Adrenal gland (tissue), 12 donors: Measurements from ENCODE around the gene LTN1. TPM values are rescaled to one million over a fixed set of nuclear protein-coding genes. Genes with fewer than 3 reads are reported as not detected.

Experiments
- DNase-seq, 7 donors: peaks; one replicate each; pipeline ENCODE4 v3.0.0-alpha.2; 2019 to 2020
- H3K27ac ChIP-seq, 5 donors: fragments of 200-600 bp; sonication (generic) in 4 of 5; 1 replicate in 3 of 5; 2 replicates in 2 of 5; pipeline versions ENCODE4 v1.5.1 to v1.8.0; 2016 to 2020; ENCODE audit warnings: mild to moderate bottlenecking in 1 of 5
- H3K27me3 ChIP-seq: fragments of 200-600 bp; 2 replicates; pipeline ENCODE4 v1.8.0; 2021
- H3K36me3 ChIP-seq, 2 donors: fragments of 200-600 bp; replicated peaks in 1 of 2; 1 replicate in 1 of 2; 2 replicates in 1 of 2; pipeline versions ENCODE4 v1.5.1 to v1.8.0; 2018 to 2022
- H3K4me1 ChIP-seq, 2 donors: fragments of 200-600 bp; replicated peaks in 1 of 2; 1 replicate in 1 of 2; 2 replicates in 1 of 2; pipeline versions ENCODE4 v1.5.1 to v1.8.0; 2018 to 2021
- H3K4me3 ChIP-seq, 4 donors: fragments of 200-600 bp; sonication (generic) in 3 of 4; one replicate each; pipeline ENCODE4 v1.5.1; 2016 to 2018
- H3K9me3 ChIP-seq, 3 donors: fragments of 200-600 bp; sonication (generic) in 1 of 3; replicated peaks in 1 of 3; 1 replicate in 2 of 3; 2 replicates in 1 of 3; pipeline versions ENCODE4 v1.5.1 to v1.8.0; 2016 to 2021
- CTCF ChIP-seq, 6 experiments: fragments of 450-650 bp in 4 of 6; fragments of 200-600 bp in 2 of 6; sonication (generic) in 1 of 6; IDR thresholded peaks; 1 replicate in 5 of 6; 2 replicates in 1 of 6; pipeline versions ENCODE4 v1.5.1 to v1.8.0; 2016 to 2021; ENCODE audit warnings: antibody characterized with exemption in 6 of 6, mild to moderate bottlenecking in 2 of 6, moderate library complexity in 1 of 6
- POLR2A ChIP-seq, 2 donors: fragments of 450-650 bp; IDR thresholded peaks; one replicate each; pipeline ENCODE4 v1.6.1; 2017; ENCODE audit warnings: antibody characterized with exemption in 2 of 2, mild to moderate bottlenecking in 2 of 2, moderate library complexity in 1 of 2
- WGBS, 4 donors: extraction: QIAGEN DNeasy Blood & Tissue Kit in 2 of 4; methylation state at CpG; one replicate each; pipeline versions ENCODE4 v1.1.5 to v1.1.7; 2013 to 2017; 5-methylcytosine and 5-hydroxymethylcytosine counted together
- intact Hi-C, 2 donors: fragments of 100-400 bp; cut with DNase I; formaldehyde crosslinking; loops; one replicate each; pipeline versions ENCODE4 v1.14.1 to v1.15.0; 2022 to 2023
- polyA plus RNA-seq, 3 donors: library from polyadenylated mRNA; stranded (reverse); fragments of 200-250 nt in 2 of 3; fragments of 350-450 nt in 1 of 3; fragmentation: Illumina TruSeq in 1 of 3; extraction: RNeasy Lipid Tissue Mini Kit (QIAGEN cat#74804) in 1 of 3; gene quantifications; one replicate each; pipeline ENCODE4 v1.2.3, GENCODE V29; 2013 to 2014
- total RNA-seq, 9 donors: library from RNA; depleted of rRNA in 4 of 9; stranded (reverse); fragments of >200 nt in 4 of 9; fragments of 120-200 nt in 1 of 9; fragmentation: NEBNext Ultra II Directional in 1 of 9; extraction: Animal tissue kit (Norgen Biotek cat#: 25700) in 1 of 9; gene quantifications; one replicate each; pipeline versions ENCODE4 v1.1.0 to v1.2.4, GENCODE V29; 2013 to 2023
- donor health status: healthy with polysubstance abuse.
- donor health status: Bipolar disorder and iron deficiency.
- donor health status: DM: yes; HTN: yes; CAD: no.
- donor health status: DM: no; HTN: no; CAD: no.
- donor health status: DM: no; HTN: no; CAD: no.
- donor health status: DM: yes; HTN: yes; CAD: no.

Gene LTN1
- total and polyA plus RNA-seq, 12 donors = 3.6 to 31.2 (median 22.0) TPM

DNA sequence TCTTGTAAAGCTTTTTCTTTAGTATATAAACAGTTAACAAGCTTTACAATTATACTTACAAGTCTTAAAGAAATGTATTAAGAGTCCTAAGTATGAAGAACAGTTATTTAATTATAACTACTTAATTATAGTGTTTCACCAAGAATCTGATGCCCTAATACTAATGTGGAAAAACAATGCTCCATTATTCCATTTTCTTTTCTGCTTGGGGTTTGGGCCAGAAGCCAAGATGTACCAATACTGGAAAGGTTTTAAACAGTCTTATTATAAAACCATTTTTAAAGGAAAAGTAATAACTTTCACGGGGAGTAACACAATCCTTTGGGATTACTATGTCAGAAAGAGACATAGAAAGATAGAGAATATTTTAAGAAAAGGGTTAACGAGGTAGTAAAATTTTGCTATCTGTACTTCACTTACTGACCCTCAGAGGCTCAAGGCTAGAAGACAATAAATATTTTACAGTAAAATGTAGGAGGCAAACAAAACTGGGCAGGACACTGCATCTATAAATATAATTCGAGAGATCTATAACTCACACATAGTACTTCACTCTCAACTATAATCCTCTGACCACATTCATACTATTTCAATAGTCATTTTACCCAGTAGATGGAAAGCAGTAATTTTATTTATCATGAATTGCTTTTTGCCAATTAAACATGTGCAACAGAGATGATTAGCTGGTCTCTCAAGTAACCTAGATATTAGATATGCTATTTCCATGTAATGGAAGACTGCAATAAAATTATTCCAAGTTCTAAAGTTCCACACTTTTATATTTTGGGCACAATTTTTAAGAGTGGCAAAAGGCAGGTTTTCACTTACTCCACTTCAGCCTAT lies 63.9 kb downstream of the LTN1 start:
- intact Hi-C loops = no loop called here
- peaks cover 0 to under 1% of the 10 kb centered on the region in 2 donors for H3K36me3 ChIP-seq
- no peaks in the 10 kb centered on the region for H3K9me3 ChIP-seq
- no peak for DNase-seq
- WGBS, 4 donors = 72 to 79% (median 78%) methylated on average over 3 of the region's 3 CpGs
- no peak overlapping the region for H3K4me3 ChIP-seq
- TF ChIP-seq CTCF (IDR thresholded peaks at IDR 0.05) (no peak), POLR2A (IDR thresholded peaks at IDR 0.05) (no peak)
- no peaks in the 10 kb centered on the region for H3K27me3 ChIP-seq
- no peak overlapping the region for H3K27ac ChIP-seq
- no peaks in the 10 kb centered on the region for H3K4me1 ChIP-seq

DNA sequence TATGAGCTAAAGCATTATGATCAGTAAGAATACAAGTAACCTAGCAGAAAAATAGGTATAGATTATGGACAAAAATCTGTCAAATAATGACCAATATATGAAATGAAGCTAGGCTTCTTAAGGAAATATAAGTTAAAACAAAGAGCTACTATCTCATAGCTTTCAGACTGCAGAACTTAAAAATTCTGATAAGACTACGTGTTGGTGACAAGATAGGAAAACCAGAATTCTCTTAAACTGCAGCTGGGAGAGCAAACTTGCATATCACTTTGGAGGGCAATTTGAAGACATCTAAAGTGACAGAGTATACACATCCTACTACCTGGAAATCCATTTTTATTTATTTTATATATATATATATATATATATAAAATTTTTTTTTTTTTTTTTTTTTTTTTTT lies 65.5 kb downstream of the LTN1 start:
- Histone ChIP-seq H3K4me1 (no peaks in the 10 kb centered on the region), H3K9me3 (no peaks in the 10 kb centered on the region), H3K4me3 (no peak overlapping the region), H3K36me3 (no peaks in the 10 kb centered on the region), H3K27ac (no peak overlapping the region), H3K27me3 (no peaks in the 10 kb centered on the region)
- intact Hi-C loops = no loop called here
- WGBS, 4 donors = 91 to 100% (median 95%) methylated on average over 1 of the region's 1 CpG
- TF ChIP-seq POLR2A (IDR thresholded peaks at IDR 0.05) = no peak
- no peak for TF ChIP-seq CTCF (IDR thresholded peaks at IDR 0.05)
- no peak for DNase-seq

DNA sequence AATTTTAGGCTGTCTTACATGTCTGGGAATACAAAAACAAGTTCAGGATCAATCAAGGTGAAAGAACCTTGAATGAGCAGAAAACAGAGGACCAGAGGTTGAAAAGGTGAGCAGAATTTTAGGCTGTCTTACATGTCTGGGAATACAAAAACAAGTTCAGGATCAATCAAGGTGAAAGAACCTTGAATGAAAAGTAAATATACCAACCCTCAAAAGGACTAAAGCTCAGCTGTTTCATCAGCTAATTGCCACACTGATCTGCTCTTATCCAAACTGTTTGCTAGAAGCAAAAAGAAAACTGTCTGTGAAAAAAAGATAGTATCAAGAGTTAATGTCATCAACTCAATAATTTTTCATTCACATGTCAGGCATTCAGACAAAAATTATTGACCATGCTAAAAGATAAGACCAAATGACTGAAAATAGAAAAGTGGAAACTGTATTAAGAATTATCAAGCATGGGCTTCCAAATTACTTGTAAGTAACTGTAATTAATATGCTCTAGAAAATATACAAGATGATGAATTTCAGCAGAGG lies 69.2 kb downstream of the LTN1 start:
- H3K9me3 ChIP-seq = no peaks in the 10 kb centered on the region
- H3K27me3 ChIP-seq = no peaks in the 10 kb centered on the region
- no peak overlapping the region for H3K4me3 ChIP-seq
- no peaks in the 10 kb centered on the region for H3K36me3 ChIP-seq
- DNase-seq = no peak
- no peaks in the 10 kb centered on the region for H3K4me1 ChIP-seq
- TF ChIP-seq POLR2A (IDR thresholded peaks at IDR 0.05) = no peak
- intact Hi-C loops = no loop called here
- no peak overlapping the region for H3K27ac ChIP-seq

DNA sequence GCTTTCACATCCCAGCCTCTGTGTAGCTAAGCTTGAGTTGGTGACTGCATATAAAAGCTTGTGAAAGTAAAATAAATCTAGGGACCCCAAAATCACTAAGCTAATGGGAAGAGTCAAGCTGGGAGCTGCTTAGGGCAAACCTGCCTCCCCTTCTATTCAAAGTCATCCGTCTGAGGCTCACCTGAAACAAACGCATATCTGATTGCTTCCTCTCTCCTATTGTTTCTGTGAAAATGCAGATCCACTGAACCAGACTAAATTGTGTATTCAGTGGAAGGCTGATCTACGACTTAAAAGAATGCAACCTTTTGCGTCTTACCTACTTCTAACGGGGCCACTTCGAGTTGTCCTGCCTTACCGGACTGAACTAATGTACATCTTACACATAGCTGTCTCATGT lies 70.3 kb downstream of the LTN1 start:
- Histone ChIP-seq H3K36me3 (no peaks in the 10 kb centered on the region), H3K4me1 (no peaks in the 10 kb centered on the region), H3K9me3 (no peaks in the 10 kb centered on the region), H3K4me3 (no peak overlapping the region), H3K27ac (no peak overlapping the region), H3K27me3 (no peaks in the 10 kb centered on the region)
- intact Hi-C loops = no loop called here
- WGBS, 4 donors = 92 to 96% (median 94%) methylated on average over 7 of the region's 7 CpGs
- no peak for TF ChIP-seq CTCF (IDR thresholded peaks at IDR 0.05)
- TF ChIP-seq POLR2A (IDR thresholded peaks at IDR 0.05) = no peak
- no peak for DNase-seq
